K562 (cell line): ENCODE measurements around the gene ACTL8.

Experiments
- ELF4 ChIP-seq: fragments of 450-650 bp; formaldehyde crosslinking; IDR thresholded peaks from 2 replicates; pipeline ENCODE4 v1.4.0; 2022; ENCODE audit warnings: missing genetic modification characterization
- FOXA1 ChIP-seq: fragments of 450-650 bp; IDR thresholded peaks from 2 replicates; pipeline ENCODE4 v1.6.1; 2016; ENCODE audit warnings: mild to moderate bottlenecking, borderline replicate concordance
- HCFC1 ChIP-seq: IDR thresholded peaks from 2 replicates; pipeline ENCODE4 v1.6.1; 2012; ENCODE audit warnings: low read depth, low read length, improper control_type of control experiment
- KAT7 ChIP-seq: sonication (generic); formaldehyde crosslinking; IDR thresholded peaks from 2 replicates; pipeline ENCODE4 v1.8.0; 2022; ENCODE audit warnings: missing genetic modification reagents, mild to moderate bottlenecking, borderline replicate concordance
- MCM3 ChIP-seq: fragments of 450-650 bp; IDR thresholded peaks from 2 replicates; pipeline ENCODE4 v1.6.1; 2016
- RAD21 ChIP-seq, 2 experiments: fragments of 250-450 bp in 1 of 2; fragments of 450-650 bp in 1 of 2; sonication (Bioruptor Pico) in 1 of 2; formaldehyde crosslinking in 1 of 2; IDR thresholded peaks in 1 of 2; conservative IDR thresholded peaks in 1 of 2; 2 replicates each; pipeline versions ENCODE4 v1.4.0 to v1.8.0; 2020 to 2022; ENCODE audit warnings: mild to moderate bottlenecking in 2 of 2, moderate library complexity in 1 of 2
- SRF ChIP-seq, 2 experiments: fragments of 250-450, 450-650 bp in 1 of 2; sonication (Bioruptor Pico) in 1 of 2; sonication (generic) in 1 of 2; formaldehyde crosslinking; IDR thresholded peaks; 2 replicates each; pipeline versions ENCODE4 v1.5.0 to v1.5.1; 2020 to 2022; ENCODE audit warnings: mild to moderate bottlenecking in 1 of 2, missing genetic modification reagents in 1 of 2
- TF ChIP-seq, protein P1 (sequence below), 3 experiments: IDR thresholded peaks in 2 of 3; conservative IDR thresholded peaks in 1 of 3; 2 replicates each; pipeline ENCODE4 v1.5.1; 2011 to 2012; ENCODE audit warnings: low read length in 3 of 3, mild to moderate bottlenecking in 3 of 3, control low read depth in 2 of 3, improper control_type of control experiment in 1 of 3, inconsistent platforms in 1 of 3, low read depth in 1 of 3, mixed read lengths in 1 of 3, moderate library complexity in 1 of 3; ENCODE audit not compliant: insufficient read depth in 2 of 3
- TF ChIP-seq, protein P2 (sequence below): sonication (generic); formaldehyde crosslinking; IDR thresholded peaks from 2 replicates; pipeline ENCODE4 v1.8.0; 2022; ENCODE audit warnings: mild to moderate bottlenecking, missing genetic modification reagents

DNA sequence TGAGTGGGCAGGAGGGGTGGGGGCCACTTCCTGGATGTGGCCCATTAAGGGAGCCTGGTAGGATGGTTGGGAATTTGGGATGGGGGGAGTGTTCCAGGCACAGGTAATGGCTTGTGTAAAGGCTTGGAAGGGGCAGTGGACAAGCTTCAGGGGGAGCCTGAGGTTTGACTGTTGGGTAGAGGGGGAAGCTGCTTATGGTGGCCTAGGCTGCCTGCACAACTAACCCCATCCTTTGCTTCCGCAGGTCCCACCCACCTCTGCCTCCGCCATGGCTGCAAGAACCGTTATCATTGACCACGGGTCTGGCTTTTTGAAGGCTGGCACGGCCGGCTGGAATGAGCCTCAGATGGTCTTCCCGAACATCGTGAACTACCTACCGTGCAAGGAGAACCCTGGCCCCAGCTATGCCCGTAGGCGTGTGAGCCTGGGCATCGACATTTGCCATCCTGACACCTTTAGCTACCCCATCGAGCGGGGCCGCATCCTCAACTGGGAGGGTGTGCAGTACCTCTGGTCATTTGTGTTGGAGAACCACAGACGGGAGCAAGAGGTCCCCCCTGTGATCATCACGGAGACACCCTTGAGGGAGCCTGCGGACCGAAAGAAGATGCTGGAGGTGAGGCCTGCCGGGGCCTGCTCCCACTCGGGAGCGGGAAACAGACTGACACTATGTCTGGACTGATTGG lies 67.8 kb downstream of the ACTL8 start:
- TF ChIP-seq, protein P1, sequence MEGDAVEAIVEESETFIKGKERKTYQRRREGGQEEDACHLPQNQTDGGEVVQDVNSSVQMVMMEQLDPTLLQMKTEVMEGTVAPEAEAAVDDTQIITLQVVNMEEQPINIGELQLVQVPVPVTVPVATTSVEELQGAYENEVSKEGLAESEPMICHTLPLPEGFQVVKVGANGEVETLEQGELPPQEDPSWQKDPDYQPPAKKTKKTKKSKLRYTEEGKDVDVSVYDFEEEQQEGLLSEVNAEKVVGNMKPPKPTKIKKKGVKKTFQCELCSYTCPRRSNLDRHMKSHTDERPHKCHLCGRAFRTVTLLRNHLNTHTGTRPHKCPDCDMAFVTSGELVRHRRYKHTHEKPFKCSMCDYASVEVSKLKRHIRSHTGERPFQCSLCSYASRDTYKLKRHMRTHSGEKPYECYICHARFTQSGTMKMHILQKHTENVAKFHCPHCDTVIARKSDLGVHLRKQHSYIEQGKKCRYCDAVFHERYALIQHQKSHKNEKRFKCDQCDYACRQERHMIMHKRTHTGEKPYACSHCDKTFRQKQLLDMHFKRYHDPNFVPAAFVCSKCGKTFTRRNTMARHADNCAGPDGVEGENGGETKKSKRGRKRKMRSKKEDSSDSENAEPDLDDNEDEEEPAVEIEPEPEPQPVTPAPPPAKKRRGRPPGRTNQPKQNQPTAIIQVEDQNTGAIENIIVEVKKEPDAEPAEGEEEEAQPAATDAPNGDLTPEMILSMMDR (IDR thresholded peaks at IDR 0.05 in 2 of 3, conservative IDR thresholded peaks at IDR 0.05 in 1 of 3; ENCODE audit: insufficient read depth in 2 of 3, low read depth in 1 of 3, low read length in 3 of 3), result no peak
- no peak for TF ChIP-seq ELF4 (CRISPR knock-in tag)
- no peak for TF ChIP-seq RAD21 (CRISPR knock-in tag; conservative IDR thresholded peaks at IDR 0.05 in 1 of 2, IDR thresholded peaks at IDR 0.05 in 1 of 2)
- no peak for TF ChIP-seq SRF (CRISPR knock-in tag; IDR thresholded peaks at IDR 0.05)
- no peak for TF ChIP-seq KAT7 (CRISPR knock-in tag)
- no peak for TF ChIP-seq MCM3
- TF ChIP-seq FOXA1, result no peak
- TF ChIP-seq HCFC1, result no peak
- TF ChIP-seq, protein P2, sequence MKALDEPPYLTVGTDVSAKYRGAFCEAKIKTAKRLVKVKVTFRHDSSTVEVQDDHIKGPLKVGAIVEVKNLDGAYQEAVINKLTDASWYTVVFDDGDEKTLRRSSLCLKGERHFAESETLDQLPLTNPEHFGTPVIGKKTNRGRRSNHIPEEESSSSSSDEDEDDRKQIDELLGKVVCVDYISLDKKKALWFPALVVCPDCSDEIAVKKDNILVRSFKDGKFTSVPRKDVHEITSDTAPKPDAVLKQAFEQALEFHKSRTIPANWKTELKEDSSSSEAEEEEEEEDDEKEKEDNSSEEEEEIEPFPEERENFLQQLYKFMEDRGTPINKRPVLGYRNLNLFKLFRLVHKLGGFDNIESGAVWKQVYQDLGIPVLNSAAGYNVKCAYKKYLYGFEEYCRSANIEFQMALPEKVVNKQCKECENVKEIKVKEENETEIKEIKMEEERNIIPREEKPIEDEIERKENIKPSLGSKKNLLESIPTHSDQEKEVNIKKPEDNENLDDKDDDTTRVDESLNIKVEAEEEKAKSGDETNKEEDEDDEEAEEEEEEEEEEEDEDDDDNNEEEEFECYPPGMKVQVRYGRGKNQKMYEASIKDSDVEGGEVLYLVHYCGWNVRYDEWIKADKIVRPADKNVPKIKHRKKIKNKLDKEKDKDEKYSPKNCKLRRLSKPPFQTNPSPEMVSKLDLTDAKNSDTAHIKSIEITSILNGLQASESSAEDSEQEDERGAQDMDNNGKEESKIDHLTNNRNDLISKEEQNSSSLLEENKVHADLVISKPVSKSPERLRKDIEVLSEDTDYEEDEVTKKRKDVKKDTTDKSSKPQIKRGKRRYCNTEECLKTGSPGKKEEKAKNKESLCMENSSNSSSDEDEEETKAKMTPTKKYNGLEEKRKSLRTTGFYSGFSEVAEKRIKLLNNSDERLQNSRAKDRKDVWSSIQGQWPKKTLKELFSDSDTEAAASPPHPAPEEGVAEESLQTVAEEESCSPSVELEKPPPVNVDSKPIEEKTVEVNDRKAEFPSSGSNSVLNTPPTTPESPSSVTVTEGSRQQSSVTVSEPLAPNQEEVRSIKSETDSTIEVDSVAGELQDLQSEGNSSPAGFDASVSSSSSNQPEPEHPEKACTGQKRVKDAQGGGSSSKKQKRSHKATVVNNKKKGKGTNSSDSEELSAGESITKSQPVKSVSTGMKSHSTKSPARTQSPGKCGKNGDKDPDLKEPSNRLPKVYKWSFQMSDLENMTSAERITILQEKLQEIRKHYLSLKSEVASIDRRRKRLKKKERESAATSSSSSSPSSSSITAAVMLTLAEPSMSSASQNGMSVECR (CRISPR knock-in tag), result no peak
